ENCODE measurements around the gene SCNM1.

The SCNM1 gene, protein sequence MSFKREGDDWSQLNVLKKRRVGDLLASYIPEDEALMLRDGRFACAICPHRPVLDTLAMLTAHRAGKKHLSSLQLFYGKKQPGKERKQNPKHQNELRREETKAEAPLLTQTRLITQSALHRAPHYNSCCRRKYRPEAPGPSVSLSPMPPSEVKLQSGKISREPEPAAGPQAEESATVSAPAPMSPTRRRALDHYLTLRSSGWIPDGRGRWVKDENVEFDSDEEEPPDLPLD

DNA sequence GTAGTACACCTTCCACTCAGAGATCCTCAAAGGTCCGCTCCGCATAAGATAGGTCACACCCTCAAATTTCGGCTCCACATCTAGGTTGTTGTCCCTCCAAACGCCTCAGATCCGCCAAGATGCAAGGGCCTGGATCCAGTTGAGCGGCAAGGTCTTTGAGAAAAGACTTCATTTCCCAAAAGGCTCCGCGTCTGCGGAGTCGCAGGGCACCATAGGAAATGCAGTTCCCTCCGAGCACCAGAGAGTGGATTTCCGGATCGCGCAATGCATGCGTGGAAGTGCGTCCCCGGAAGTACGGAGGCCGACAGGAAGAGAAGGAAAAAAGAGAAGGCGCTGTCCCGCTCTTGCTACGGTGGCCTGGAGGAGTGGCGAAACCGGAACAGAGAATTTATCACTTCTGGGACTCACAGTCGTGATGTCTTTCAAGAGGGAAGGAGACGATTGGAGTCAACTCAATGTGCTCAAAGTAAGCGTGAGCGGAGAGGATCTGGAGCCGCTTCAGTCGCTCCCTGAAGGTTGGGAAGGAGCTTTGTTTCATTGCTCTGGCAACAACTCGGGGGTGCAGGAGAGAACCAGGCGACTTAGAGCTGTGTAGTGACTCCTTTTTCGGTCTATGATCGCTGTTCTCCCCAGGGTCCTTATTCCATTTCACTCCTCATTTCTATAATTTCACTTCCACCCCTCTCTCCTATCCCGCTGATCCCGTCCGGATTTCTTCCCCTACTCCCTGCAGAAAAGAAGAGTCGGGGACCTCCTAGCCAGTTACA, at the start of gene SCNM1, which contains the start of gene LYSMD1:
Gene SCNM1, plus strand, starts transcription at position 407 of the 767 bp plus-strand sequence. Its CDS starts 9 bp downstream, at position 416.
Gene LYSMD1, minus strand, starts transcription at position 165 of the 767 bp plus-strand sequence. CDS start 644 bp downstream, outside the sequence.
- TF ChIP-seq, protein P1, sequence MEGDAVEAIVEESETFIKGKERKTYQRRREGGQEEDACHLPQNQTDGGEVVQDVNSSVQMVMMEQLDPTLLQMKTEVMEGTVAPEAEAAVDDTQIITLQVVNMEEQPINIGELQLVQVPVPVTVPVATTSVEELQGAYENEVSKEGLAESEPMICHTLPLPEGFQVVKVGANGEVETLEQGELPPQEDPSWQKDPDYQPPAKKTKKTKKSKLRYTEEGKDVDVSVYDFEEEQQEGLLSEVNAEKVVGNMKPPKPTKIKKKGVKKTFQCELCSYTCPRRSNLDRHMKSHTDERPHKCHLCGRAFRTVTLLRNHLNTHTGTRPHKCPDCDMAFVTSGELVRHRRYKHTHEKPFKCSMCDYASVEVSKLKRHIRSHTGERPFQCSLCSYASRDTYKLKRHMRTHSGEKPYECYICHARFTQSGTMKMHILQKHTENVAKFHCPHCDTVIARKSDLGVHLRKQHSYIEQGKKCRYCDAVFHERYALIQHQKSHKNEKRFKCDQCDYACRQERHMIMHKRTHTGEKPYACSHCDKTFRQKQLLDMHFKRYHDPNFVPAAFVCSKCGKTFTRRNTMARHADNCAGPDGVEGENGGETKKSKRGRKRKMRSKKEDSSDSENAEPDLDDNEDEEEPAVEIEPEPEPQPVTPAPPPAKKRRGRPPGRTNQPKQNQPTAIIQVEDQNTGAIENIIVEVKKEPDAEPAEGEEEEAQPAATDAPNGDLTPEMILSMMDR (IDR thresholded peaks at IDR 0.05), result no peak

DNA sequence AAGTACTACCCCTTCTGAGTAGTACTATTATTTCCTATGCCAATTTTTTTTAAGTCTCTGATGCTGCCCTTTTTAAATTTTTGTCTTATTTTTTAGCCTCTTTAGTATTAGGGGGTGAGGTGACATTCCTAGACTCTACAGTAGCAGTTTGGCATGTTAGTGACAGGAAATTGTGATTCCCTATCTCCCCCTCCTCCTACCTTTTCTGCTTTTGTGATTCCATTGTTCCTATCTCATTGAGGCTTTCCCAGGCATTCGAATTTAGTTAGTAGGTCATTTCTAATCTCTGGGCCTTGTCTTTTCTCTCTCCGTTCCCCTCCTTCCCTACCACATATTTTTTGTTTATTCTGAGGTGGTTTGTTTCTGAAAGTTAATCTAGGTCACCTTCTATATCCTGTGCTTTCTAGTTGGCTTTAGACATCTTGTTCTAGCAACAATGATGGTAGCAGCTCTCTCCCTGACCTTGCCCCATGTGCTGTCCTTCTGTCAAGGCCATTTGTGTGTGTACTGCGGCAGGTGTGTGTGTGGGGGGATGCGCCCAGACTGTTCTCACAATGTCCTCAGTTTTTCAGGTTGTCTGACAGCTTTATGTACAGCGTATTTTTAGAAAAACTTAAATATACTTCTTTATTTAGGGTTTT, 41.1 kb upstream of the SCNM1 start:
- TF ChIP-seq, protein P1 (IDR thresholded peaks at IDR 0.05), result no peak

DNA sequence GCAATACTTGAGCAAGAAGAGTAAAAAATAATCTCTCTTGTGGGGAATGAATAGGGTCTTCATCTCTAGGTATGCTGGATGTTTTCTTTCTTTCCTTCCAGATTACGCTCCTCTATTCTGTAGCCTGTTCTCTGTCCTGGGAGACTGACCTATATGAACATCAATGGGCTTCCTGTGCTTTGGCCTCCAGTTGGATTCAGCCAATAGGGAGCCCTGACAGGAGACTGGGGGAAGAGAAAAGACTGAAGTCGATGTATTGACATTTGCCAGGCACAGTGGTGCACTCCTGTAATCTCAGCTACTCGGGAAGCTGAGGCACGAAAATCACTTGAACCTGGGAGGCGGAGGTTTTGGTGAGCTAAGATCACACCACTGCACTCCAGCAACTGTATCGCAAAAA, 37.1 kb upstream of the SCNM1 start:
- TF ChIP-seq, protein P1 (IDR thresholded peaks at IDR 0.05), result no peak

DNA sequence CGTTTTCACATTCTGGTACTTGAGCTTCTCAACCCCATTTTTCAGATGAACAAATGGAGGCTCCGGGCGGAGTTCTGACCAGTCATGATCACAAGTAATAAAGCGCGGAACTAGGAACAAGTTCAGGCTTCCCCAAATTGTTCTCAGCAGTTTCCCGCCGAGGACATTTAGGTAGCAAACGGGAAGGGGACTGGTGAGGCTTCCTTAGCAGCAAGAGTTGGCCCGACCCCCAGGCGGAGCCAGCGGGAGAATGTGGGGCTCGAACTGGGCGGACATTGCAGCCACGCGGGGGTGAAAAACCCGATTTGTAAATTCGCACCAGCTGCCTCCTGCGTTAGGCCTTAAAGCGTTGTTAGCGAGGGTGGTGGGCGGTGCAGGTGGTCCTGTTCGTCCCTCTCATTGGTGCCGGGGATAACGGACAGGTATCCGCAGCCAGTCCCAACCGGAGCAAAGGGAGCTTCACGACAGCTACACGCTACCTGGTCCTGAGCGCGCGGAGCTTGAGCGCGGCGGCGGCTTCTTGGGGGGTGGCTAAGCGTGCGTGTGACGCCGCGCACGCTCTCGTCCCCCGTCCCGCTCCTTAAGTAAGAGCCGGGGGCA, 34.9 kb upstream of the SCNM1 start:
- TF ChIP-seq, protein P1 (IDR thresholded peaks at IDR 0.05), result no peak

DNA sequence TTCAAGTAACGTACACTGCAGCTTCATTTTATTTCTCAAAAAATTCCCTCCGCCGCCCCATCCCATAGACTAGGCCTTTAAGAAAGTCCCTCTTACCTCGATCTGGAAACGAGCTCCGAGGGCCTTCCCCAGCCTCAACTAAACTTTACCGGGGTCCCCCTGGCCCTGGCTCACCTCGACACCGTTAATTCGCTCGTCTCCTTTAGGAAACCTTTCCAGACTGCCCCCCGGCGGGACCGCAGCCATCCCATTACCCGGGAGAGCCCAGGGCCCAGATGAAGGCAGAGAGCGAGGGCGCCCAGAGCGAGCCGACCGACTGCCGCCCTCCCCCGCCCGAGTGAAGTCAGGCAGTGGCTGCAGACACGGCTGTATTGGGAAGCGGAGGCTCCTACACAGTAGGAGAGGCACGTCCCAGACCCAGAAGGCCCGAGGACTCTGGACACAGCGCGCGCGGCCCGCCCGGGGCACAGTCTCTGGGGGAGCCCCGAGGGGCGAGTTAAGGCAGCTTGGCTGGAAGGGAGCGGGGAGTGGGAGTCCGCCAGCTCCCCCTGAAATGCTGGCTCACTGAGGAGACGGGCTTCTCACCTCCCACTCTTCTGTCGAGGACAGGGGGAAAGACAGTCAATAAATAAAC, 34.1 kb upstream of the SCNM1 start:
- TF ChIP-seq, protein P1 (IDR thresholded peaks at IDR 0.05), result no peak

DNA sequence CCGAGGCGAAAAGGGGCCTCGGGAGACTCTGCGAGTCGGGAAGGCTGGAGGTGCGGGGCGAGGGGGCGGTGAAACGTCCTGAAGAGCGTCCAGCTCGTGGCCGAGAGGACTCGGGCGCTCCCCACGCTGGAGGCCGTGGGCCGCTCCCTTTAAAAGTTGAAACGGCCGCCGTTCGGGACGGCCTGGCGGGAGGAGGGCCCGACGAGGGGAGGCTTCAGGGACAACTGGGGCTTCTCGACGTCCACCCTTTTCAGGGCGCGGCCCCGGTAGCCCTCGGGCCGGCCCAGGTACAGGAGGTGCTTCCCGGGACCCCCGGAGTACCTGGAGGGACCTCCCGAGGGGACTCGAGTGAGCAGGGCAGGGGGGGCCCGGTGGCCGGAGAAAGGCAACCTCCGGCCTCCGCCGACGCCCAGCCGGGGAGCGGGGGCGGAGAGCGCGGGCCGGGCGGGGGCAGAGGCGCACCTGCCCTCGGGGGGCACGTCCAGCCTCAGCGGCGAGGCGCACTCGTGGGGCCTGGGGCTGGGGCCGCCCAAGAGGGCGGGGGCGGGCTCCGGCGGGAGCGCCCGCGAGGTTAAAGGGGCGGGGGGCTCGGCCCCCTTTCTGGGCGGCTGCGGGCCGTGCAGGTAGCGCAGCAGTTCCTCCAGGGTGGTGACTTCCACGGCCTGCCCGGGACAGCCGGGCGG, 33.5 kb upstream of the SCNM1 start:
- TF ChIP-seq, protein P1 (IDR thresholded peaks at IDR 0.05), result no peak

All from LNCAP (cell line).